Left ventricle myocardium inferior (tissue), 1 donor: ENCODE results near the gene FAM171A1. TPM values are rescaled to one million over a fixed set of nuclear protein-coding genes. Genes with fewer than 3 reads are reported as not detected.

Experiments
- DNase-seq: peaks from one replicate; pipeline ENCODE4 v3.0.0-alpha.2; 2020
- H3K27ac ChIP-seq: fragments of 200-600 bp; replicated peaks from 2 replicates; pipeline ENCODE4 v1.8.0; 2021
- H3K27me3 ChIP-seq: fragments of 200-600 bp; 2 replicates; pipeline ENCODE4 v1.8.0; 2021; ENCODE audit warnings: low read depth
- H3K36me3 ChIP-seq: fragments of 200-600 bp; 2 replicates; pipeline ENCODE4 v1.8.0; 2021
- H3K4me1 ChIP-seq: fragments of 200-600 bp; 2 replicates; pipeline ENCODE4 v1.8.0; 2021
- H3K4me3 ChIP-seq: fragments of 200-600 bp; 2 replicates; pipeline ENCODE4 v1.8.0; 2021; ENCODE audit warnings: mild to moderate bottlenecking, moderate library complexity
- H3K9me3 ChIP-seq: fragments of 200-600 bp; replicated peaks from 2 replicates; pipeline ENCODE4 v1.8.0; 2021
- intact Hi-C: fragments of 100-400 bp; cut with micrococcal nuclease; formaldehyde crosslinking; loops from one replicate; pipeline ENCODE4 v1.11.0; 2022
- total RNA-seq: library from RNA; stranded (reverse); fragmentation: NEBNext Ultra II Directional; extraction: Animal tissue kit (Norgen Biotek cat#: 25700); gene quantifications from one replicate; pipeline ENCODE4 v1.2.1, GENCODE V29; 2021
- TF ChIP-seq, protein P1 (sequence below): fragments of 200-600 bp; IDR thresholded peaks from 2 replicates; pipeline ENCODE4 v1.8.0; 2021; ENCODE audit warnings: antibody characterized with exemption, mild to moderate bottlenecking, borderline replicate concordance
- donor health status: DM: no; HTN: yes; CAD: no; lungs with severe emphysema.

FAM171A1 gene
- total RNA-seq, 1 donor from 2014 or later, result 8.3 TPM

DNA sequence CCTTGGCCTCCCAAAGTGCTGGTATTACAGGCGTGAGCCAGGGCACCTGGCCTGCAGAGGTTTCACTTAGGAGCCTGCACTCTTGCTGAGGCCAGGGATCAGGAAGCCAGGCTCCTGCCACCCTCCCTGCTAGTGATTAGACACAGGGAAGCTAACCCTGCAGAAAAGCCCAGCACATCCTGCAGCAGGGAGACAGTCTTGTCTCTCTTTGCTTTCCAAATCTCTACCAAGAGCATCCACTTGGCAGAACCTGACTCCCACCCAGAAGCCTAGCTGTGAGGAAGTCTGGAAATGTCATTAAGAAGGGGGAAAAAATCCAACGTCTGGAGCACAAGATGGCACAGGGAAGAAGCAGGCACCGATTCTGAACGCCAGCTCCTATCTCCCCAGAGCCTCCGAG, 8.0 kb upstream of the FAM171A1 start:
- DNase-seq, result no peak
- H3K27me3 ChIP-seq, result peaks cover 22% of the 10 kb centered on the region
- no peaks in the 10 kb centered on the region for H3K9me3 ChIP-seq
- peaks cover under 1% of the 10 kb centered on the region for H3K4me1 ChIP-seq
- intact Hi-C loops, result no loop called here
- TF ChIP-seq, protein P1, sequence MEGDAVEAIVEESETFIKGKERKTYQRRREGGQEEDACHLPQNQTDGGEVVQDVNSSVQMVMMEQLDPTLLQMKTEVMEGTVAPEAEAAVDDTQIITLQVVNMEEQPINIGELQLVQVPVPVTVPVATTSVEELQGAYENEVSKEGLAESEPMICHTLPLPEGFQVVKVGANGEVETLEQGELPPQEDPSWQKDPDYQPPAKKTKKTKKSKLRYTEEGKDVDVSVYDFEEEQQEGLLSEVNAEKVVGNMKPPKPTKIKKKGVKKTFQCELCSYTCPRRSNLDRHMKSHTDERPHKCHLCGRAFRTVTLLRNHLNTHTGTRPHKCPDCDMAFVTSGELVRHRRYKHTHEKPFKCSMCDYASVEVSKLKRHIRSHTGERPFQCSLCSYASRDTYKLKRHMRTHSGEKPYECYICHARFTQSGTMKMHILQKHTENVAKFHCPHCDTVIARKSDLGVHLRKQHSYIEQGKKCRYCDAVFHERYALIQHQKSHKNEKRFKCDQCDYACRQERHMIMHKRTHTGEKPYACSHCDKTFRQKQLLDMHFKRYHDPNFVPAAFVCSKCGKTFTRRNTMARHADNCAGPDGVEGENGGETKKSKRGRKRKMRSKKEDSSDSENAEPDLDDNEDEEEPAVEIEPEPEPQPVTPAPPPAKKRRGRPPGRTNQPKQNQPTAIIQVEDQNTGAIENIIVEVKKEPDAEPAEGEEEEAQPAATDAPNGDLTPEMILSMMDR, result no peak
- no peak overlapping the region for H3K4me3 ChIP-seq
- no peak overlapping the region for H3K27ac ChIP-seq
- H3K36me3 ChIP-seq, result no peaks in the 10 kb centered on the region

DNA sequence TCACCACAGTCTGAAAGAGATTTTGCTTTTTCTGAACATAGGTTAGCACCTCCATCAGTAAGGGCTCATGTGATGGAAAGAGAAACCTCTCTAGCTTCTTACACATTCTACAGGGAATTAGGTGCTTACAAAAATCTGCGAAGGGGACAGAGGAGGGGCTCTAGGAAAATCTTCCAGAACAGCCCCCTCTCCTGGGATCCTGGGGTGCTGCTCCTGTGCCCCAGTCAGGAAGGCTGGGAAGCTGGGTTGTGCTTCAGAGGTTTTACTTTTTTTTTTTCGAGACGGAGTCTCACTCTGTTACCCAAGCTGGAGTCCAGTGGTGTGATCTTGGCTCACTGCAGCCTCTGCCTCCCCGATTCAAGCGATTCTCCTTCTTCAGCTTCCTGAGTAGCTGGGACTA, 7.5 kb upstream of the FAM171A1 start:
- DNase-seq, result no peak
- TF ChIP-seq, protein P1, result no peak
- intact Hi-C loops, result no loop called here
- Histone ChIP-seq H3K4me1 (peaks cover 6% of the 10 kb centered on the region), H3K27me3 (peaks cover 21% of the 10 kb centered on the region), H3K36me3 (no peaks in the 10 kb centered on the region), H3K9me3 (no peaks in the 10 kb centered on the region), H3K27ac (no peak overlapping the region), H3K4me3 (no peak overlapping the region)

DNA sequence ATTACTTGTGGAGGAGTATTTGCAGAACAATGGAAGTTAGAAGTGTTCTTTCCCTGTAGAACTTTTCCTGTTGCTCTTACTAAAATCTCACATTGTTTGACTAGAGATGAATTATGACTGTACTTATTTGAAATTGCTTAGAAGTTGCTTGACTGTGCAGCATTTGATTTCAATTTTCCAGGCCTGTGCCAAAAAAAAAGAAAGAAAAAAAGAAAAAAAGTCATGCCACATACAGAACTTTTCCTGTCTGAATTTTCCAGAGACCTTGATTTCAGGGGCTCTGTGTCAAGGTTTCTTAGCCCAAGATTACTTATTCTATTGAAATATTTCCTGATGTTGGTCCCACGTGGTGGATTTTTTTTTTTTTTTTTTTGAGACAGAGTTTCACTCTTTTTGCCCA, 3.5 kb upstream of the FAM171A1 start:
- Histone ChIP-seq H3K36me3 (no peaks in the 10 kb centered on the region), H3K9me3 (no peaks in the 10 kb centered on the region), H3K4me3 (no peak overlapping the region), H3K4me1 (peaks cover 21% of the 10 kb centered on the region), H3K27me3 (no peaks in the 10 kb centered on the region), H3K27ac (no peak overlapping the region)
- DNase-seq, result no peak
- TF ChIP-seq, protein P1, result no peak
- intact Hi-C loops, result no loop called here

DNA sequence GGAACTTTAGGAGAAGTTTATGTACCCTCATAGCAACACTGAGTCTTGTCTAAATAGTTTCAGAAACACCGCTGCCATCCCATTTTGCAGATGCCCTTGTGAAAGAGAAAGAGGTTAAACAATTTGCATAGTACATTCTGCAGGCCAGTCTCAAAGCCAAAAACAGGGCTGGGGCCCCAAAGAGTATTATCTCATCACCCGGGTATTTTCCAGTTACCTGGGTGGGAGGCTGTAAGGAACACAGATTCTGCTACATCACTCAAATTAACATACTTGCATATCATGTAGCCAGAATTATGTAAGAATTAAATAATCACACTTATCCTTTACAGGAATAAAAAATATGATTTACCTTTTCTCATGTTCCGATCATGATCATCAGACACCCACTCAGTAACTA, 3.1 kb upstream of the FAM171A1 start:
- intact Hi-C loops, result no loop called here
- no peak for DNase-seq
- H3K4me1 ChIP-seq, result peaks cover 25% of the 10 kb centered on the region
- no peaks in the 10 kb centered on the region for H3K36me3 ChIP-seq
- no peak overlapping the region for H3K27ac ChIP-seq
- H3K27me3 ChIP-seq, result no peaks in the 10 kb centered on the region
- TF ChIP-seq, protein P1, result no peak
- no peak overlapping the region for H3K4me3 ChIP-seq
- H3K9me3 ChIP-seq, result no peaks in the 10 kb centered on the region

DNA sequence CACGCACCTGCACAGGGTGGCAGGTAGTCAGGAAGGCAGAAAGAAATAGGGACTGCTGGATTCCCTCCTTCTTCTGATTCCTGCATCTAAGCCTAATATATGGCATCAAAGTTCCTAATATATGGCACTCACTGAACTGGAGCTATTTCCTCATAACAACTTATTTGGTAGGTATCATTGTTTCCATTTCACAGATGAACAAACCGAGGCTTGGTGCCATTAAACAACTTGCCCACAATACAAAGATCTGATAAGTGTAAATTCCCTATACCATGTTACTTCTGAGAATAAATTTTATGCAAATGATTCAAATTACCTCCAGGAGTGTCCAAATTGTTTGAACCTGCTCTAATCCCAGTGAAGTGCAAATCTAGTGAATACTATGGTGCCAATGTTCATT, 2.1 kb upstream of the FAM171A1 start:
- no peak for DNase-seq
- no peak overlapping the region for H3K4me3 ChIP-seq
- TF ChIP-seq, protein P1, result no peak
- no peak overlapping the region for H3K27ac ChIP-seq
- H3K27me3 ChIP-seq, result no peaks in the 10 kb centered on the region
- intact Hi-C loops, result no loop called here
- no peaks in the 10 kb centered on the region for H3K9me3 ChIP-seq
- no peaks in the 10 kb centered on the region for H3K36me3 ChIP-seq
- peaks cover 35% of the 10 kb centered on the region for H3K4me1 ChIP-seq

DNA sequence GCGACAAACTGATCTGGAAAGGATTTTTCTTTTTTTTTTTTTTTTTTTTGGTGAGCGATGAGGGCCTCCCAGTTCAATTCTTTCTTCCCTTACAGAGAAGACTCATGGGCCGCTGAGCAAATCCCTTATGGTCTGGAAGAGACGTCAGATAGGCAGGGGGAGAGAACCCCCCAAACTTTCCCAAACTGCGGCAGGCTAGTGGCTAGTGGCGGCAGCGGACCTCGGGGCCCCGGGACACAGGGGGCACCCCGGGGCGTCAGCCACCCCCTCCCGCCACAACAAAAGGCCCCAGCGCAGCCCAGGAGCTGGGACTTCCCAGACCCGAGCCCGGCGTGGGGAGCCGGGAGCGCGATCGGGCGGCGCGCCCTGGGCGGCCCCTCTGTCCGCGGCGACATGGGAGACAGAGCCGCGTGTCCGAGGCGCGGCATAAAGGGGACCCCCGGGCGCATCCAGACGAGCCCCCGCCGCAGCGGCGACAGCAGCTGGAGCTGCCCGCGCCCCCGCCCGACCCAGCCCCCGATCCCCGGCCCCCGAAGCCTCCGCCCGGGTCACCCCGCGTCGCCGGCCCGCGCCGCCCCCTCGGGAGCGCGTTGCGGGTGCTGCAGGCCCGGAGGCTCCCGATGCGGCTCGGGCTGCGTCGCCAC, 755 bp downstream of the FAM171A1 start:
- Histone ChIP-seq H3K27me3 (no peaks in the 10 kb centered on the region), H3K4me3 (peak overlapping the region; percentile 76), H3K27ac (peak overlapping the region; percentile 78), H3K9me3 (no peaks in the 10 kb centered on the region), H3K4me1 (peaks cover 45% of the 10 kb centered on the region), H3K36me3 (no peaks in the 10 kb centered on the region)
- DNase-seq, result peak; percentile 20
- intact Hi-C loops, result no loop called here
- TF ChIP-seq, protein P1, result no peak
